Pancreas (tissue), 10 donors: ENCODE data around the gene TGM2. TPM values are rescaled to one million over a fixed set of nuclear protein-coding genes. Genes with fewer than 3 reads are reported as not detected.

Experiments used
- ATAC-seq, 4 donors: fragments of 200-7000 bp; cut with Tn5 transposase; one replicate each; pipeline versions ENCODE4 v1.8.0 to v1.9.1; 2020; ENCODE audit warnings: mild to moderate bottlenecking in 4 of 4, moderate library complexity in 4 of 4
- DNase-seq, 6 donors: peaks; one replicate each; pipeline ENCODE4 v3.0.0-alpha.2; 2020
- FAIRE-seq: peaks from 2 replicates; lab custom pipeline; 2012; peaks lifted over from hg19 to GRCh38; lab: Jason Lieb, UNC
- H3K27ac ChIP-seq, 4 donors: fragments of 200-600 bp; sonication (generic); 1 replicate in 3 of 4; 2 replicates in 1 of 4; pipeline versions ENCODE4 v1.5.0 to v1.8.0; 2020
- H3K27me3 ChIP-seq, 4 donors: fragments of 200-600 bp; one replicate each; pipeline ENCODE4 v1.8.0; 2021
- H3K36me3 ChIP-seq, 3 donors: fragments of 200-600 bp; sonication (generic) in 1 of 3; one replicate each; pipeline versions ENCODE4 v1.5.0 to v1.8.0; 2020 to 2021
- H3K4me1 ChIP-seq, 3 donors: fragments of 200-600 bp; one replicate each; pipeline ENCODE4 v1.8.0; 2021
- H3K4me3 ChIP-seq, 4 donors: fragments of 200-600 bp; sonication (generic) in 2 of 4; one replicate each; pipeline versions ENCODE4 v1.5.0 to v1.8.0; 2020 to 2021
- H3K9me3 ChIP-seq, 4 donors: fragments of 200-600 bp; one replicate each; pipeline ENCODE4 v1.8.0; 2021
- CTCF ChIP-seq, 4 donors: fragments of 200-600 bp; sonication (generic) in 3 of 4; IDR thresholded peaks; one replicate each; pipeline versions ENCODE4 v1.5.0 to v1.8.0; 2021; ENCODE audit warnings: antibody characterized with exemption in 4 of 4
- WGBS, 2 donors: extraction: QIAGEN DNeasy Blood & Tissue Kit; methylation state at CpG; one replicate each; pipeline ENCODE4 v1.1.7; 2013; 5-methylcytosine and 5-hydroxymethylcytosine counted together
- intact Hi-C, 3 donors: fragments of 100-400 bp; cut with DNase I; formaldehyde crosslinking; loops; one replicate each; pipeline versions ENCODE4 v1.11.1 to v1.14.2; 2022
- polyA plus RNA-seq, 2 donors: library from polyadenylated mRNA; stranded (reverse); fragments of 200-250 nt; gene quantifications; one replicate each; pipeline ENCODE4 v1.2.3, GENCODE V29; 2013
- total RNA-seq, 6 donors: library from RNA; stranded (reverse); fragmentation: NEBNext Ultra II Directional in 4 of 6; extraction: Animal tissue kit (Norgen Biotek cat#: 25700) in 4 of 6; gene quantifications; one replicate each; pipeline versions ENCODE4 v1.2.1 to v1.2.4, GENCODE V29; 2021 to 2023
- donor health status: healthy with polysubstance abuse.
- donor health status: DM: no; HTN: no; CAD: no; lungs with moderate emphysema.
- donor health status: DM: no; HTN: no; CAD: no.
- donor health status: control.
- donor health status: control.
- donor health status: Bipolar disorder and iron deficiency.
- donor health status: DM: yes; HTN: yes; CAD: no.
- donor health status: DM: no; HTN: no; CAD: no.
- donor health status: DM: no; HTN: no; CAD: no.
- donor health status: DM: yes; HTN: yes; CAD: no.

TGM2 gene
- total and polyA plus RNA-seq, 8 donors, result 3.7 to 92.6 (median 10.8) TPM

GRCh38 chr20:38192323-38192885 is 27.3 kb upstream of the TGM2 start:
- no peak for FAIRE-seq
- no peak for DNase-seq
- TF ChIP-seq CTCF (IDR thresholded peaks at IDR 0.05), result no peak

GRCh38 chr20:38191654-38192053 is 26.6 kb upstream of the TGM2 start:
- Histone ChIP-seq H3K36me3 (no peaks in the 10 kb centered on the region), H3K27ac (no peak overlapping the region), H3K27me3 (no peaks in the 10 kb centered on the region), H3K4me3 (no peak overlapping the region), H3K9me3 (no peaks in the 10 kb centered on the region), H3K4me1 (no peaks in the 10 kb centered on the region)
- intact Hi-C loops, result no loop called here
- 70 to 74% methylated on average over 5 of the region's 5 CpGs for WGBS, 2 donors
- DNase-seq (no peak), ATAC-seq (no peak), FAIRE-seq (no peak)
- no peak for TF ChIP-seq CTCF (IDR thresholded peaks at IDR 0.05)

More at GRCh38 chr20:38192323-38192885, 27.3 kb upstream of the TGM2 start:
- H3K27me3 ChIP-seq, result no peaks in the 10 kb centered on the region
- WGBS, 2 donors, result 70 to 86% methylated on average over 9 of the region's 9 CpGs
- no peaks in the 10 kb centered on the region for H3K4me1 ChIP-seq
- ATAC-seq, result no peak
- no peaks in the 10 kb centered on the region for H3K9me3 ChIP-seq
- intact Hi-C loops, result no loop called here
- no peak overlapping the region for H3K27ac ChIP-seq
- H3K36me3 ChIP-seq, result no peaks in the 10 kb centered on the region
- no peak overlapping the region for H3K4me3 ChIP-seq

GRCh38 chr20:38190936-38191371 is 25.9 kb upstream of the TGM2 start:
- intact Hi-C loops, result no loop called here
- no peaks in the 10 kb centered on the region for H3K4me1 ChIP-seq
- no peaks in the 10 kb centered on the region for H3K27me3 ChIP-seq
- no peak overlapping the region for H3K4me3 ChIP-seq
- ATAC-seq, result no peak
- TF ChIP-seq CTCF (IDR thresholded peaks at IDR 0.05), result no peak
- DNase-seq, result no peak
- H3K27ac ChIP-seq, result no peak overlapping the region
- H3K9me3 ChIP-seq, result no peaks in the 10 kb centered on the region
- 48 to 60% methylated on average over 3 of the region's 3 CpGs for WGBS, 2 donors
- no peaks in the 10 kb centered on the region for H3K36me3 ChIP-seq
- FAIRE-seq, result no peak

- intact Hi-C loops, result no loop called here
Measured at GRCh38 chr20:38190166-38190565, 25.1 kb upstream of the TGM2 start.

More at GRCh38 chr20:38190166-38190565, 25.1 kb upstream of the TGM2 start:
- FAIRE-seq (no peak), ATAC-seq (no peak), DNase-seq (no peak)
- Histone ChIP-seq H3K27me3 (no peaks in the 10 kb centered on the region), H3K4me1 (no peaks in the 10 kb centered on the region), H3K36me3 (no peaks in the 10 kb centered on the region), H3K27ac (no peak overlapping the region), H3K4me3 (no peak overlapping the region), H3K9me3 (no peaks in the 10 kb centered on the region)
- TF ChIP-seq CTCF (IDR thresholded peaks at IDR 0.05), result no peak
- WGBS, 2 donors, result 80 to 86% methylated on average over 6 of the region's 6 CpGs
